SK-N-MC (cell line): ENCODE measurements around the gene ADAMTS6.
"Not testable (repeated sequence)": the region's sequence is repeated elsewhere in the genome, so short reads cannot be mapped to it uniquely, and the experiment has no call there.

Source experiments
- DNase-seq: peaks from one replicate; pipeline ENCODE4 v3.0.0-alpha.2; 2011; ENCODE audit warnings: low read depth, low spot score
- H3K27ac ChIP-seq: fragments of 200-600 bp; sonication (generic); 2 replicates; pipeline ENCODE4 v1.5.1; 2016; ENCODE audit warnings: mixed run types
- H3K36me3 ChIP-seq: fragments of 200-600 bp; sonication (generic); 2 replicates; pipeline ENCODE4 v1.6.1; 2017; ENCODE audit warnings: antibody characterized with exemption, low read length, mixed read lengths; ENCODE audit not compliant: insufficient read depth
- H3K4me3 ChIP-seq: fragments of 200-600 bp; sonication (generic); 2 replicates; pipeline ENCODE4 v1.5.1; 2016
- H3K9ac ChIP-seq: fragments of 200-600 bp; sonication (generic); 2 replicates; pipeline ENCODE4 v1.8.0; 2017; ENCODE audit warnings: mixed run types, mixed read lengths; ENCODE audit not compliant: insufficient read length
- H3K9me3 ChIP-seq: fragments of 200-600 bp; sonication (generic); 2 replicates; pipeline ENCODE4 v1.6.1; 2017; ENCODE audit warnings: low read depth, mild to moderate bottlenecking, antibody characterized with exemption, low read length, moderate library complexity, mixed read lengths
- EZH2 ChIP-seq: fragments of 200-600 bp; sonication (generic); IDR thresholded peaks from one replicate; pipeline ENCODE4 v1.6.1; 2017; ENCODE audit warnings: antibody characterized with exemption
- FOXP2 ChIP-seq: optimal IDR thresholded peaks from 2 replicates; pipeline ENCODE3; 2011; ENCODE audit warnings: mild to moderate bottlenecking, moderate library complexity; ENCODE audit not compliant: insufficient read depth; ENCODE audit errors: extremely low read length, control extremely low read depth
- POLR2AphosphoS5 ChIP-seq: IDR thresholded peaks from 2 replicates; pipeline ENCODE4 v1.6.1; 2012; ENCODE audit warnings: mild to moderate bottlenecking, low read depth, low read length, borderline replicate concordance

ADAMTS6 gene, protein sequence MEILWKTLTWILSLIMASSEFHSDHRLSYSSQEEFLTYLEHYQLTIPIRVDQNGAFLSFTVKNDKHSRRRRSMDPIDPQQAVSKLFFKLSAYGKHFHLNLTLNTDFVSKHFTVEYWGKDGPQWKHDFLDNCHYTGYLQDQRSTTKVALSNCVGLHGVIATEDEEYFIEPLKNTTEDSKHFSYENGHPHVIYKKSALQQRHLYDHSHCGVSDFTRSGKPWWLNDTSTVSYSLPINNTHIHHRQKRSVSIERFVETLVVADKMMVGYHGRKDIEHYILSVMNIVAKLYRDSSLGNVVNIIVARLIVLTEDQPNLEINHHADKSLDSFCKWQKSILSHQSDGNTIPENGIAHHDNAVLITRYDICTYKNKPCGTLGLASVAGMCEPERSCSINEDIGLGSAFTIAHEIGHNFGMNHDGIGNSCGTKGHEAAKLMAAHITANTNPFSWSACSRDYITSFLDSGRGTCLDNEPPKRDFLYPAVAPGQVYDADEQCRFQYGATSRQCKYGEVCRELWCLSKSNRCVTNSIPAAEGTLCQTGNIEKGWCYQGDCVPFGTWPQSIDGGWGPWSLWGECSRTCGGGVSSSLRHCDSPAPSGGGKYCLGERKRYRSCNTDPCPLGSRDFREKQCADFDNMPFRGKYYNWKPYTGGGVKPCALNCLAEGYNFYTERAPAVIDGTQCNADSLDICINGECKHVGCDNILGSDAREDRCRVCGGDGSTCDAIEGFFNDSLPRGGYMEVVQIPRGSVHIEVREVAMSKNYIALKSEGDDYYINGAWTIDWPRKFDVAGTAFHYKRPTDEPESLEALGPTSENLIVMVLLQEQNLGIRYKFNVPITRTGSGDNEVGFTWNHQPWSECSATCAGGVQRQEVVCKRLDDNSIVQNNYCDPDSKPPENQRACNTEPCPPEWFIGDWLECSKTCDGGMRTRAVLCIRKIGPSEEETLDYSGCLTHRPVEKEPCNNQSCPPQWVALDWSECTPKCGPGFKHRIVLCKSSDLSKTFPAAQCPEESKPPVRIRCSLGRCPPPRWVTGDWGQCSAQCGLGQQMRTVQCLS (N-terminal part only)

DNA sequence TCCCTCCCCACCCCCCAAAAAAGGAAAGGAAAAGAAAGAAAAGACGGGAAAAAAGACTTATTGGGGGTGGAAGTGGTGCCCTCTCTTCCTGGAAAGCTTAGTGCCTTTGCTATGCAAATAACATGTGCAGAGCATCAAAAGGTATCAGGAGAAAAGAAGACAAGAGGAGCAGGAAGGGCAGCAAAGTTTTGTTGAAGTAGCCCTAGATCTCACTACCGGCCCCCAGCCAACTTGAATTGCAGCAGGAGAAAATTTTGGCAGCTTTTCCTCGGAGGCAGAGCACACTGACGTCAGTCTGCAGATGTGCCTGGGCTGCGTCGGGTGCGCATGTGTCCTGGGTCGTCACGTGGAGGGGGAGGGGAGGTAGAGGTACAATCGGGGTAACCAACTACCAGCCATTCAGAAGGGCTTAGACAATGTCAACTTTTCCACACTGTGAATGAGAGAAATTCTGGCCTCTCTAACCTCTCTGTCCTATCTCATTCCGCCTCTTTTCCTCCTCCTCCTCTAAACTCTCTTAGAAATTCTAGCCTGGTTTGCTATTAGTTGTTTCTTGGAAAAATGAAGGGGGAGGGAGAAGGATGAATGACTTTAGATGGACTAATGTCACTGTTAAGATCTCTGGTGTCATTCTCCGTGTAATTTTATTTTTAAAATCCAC is at the start of gene ADAMTS6:
TSS of gene ADAMTS6 (minus strand) at position 286 of the 661 bp plus-strand sequence. CDS start 8,247 bp downstream, outside the sequence.
- H3K4me3 ChIP-seq = peak within 1 kb of the TSS; percentile 80
- peak within 1 kb of the TSS; percentile 38 for H3K27ac ChIP-seq
- peak within 1 kb of the TSS; percentile 65 for H3K9ac ChIP-seq
- H3K9me3 ChIP-seq = no peaks in the 10 kb centered on the region
- no peaks in the 10 kb centered on the region for H3K36me3 ChIP-seq
- TF ChIP-seq EZH2 = no peak
- TF ChIP-seq FOXP2 = peak; percentile 81
- TF ChIP-seq POLR2AphosphoS5 = peak; percentile 69
- no peak for DNase-seq

DNA sequence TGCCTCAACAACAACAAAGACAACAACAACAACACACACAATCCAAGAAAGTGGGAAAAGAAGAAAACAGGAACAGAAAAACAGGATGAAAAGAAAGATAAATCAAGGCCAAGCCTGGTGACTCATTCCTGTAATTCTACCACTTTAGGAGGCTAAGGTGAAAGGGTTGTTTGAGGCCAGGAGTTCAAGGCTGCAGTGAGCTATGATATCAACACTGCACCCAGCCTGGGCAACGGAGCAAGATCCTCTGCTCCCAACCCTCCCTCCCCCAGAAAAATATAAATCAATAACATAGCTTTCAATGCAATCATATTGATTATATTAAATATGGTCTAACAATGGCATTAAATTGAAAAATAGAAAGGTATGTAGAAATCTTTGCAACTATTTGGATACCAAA is 49.2 kb upstream of the ADAMTS6 start:
- Histone ChIP-seq H3K4me3 (no peak overlapping the region), H3K36me3 (peaks cover 12% of the 10 kb centered on the region), H3K27ac (no peak overlapping the region), H3K9me3 (no peaks in the 10 kb centered on the region), H3K9ac (no peak overlapping the region)
- TF ChIP-seq FOXP2 (no peak), EZH2 (no peak), POLR2AphosphoS5 (no peak)
- DNase-seq = no peak

DNA sequence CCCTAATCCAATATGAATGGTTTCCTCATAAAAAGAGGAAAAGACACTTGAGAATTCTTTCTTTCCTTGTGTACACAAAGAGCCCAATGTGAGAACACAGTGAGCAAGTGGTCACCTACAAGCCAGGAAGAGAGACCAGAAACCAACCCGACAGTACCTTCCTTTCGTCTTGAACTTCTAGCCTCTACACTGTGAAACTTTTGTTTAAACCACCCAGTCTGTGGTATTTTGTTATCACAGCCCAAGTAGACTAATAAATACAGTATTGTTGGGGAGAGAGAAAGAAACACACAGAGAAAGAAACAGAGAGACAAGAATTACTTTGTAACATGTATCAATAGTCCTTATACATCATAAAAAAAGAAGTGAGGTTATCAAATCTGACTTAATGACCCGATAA is 44.0 kb upstream of the ADAMTS6 start:
- peaks cover 31% of the 10 kb centered on the region for H3K36me3 ChIP-seq
- no peak overlapping the region for H3K27ac ChIP-seq
- no peaks in the 10 kb centered on the region for H3K9me3 ChIP-seq
- no peak overlapping the region for H3K4me3 ChIP-seq
- no peak overlapping the region for H3K9ac ChIP-seq
- TF ChIP-seq POLR2AphosphoS5 (no peak), EZH2 (no peak), FOXP2 (no peak)
- DNase-seq = no peak

DNA sequence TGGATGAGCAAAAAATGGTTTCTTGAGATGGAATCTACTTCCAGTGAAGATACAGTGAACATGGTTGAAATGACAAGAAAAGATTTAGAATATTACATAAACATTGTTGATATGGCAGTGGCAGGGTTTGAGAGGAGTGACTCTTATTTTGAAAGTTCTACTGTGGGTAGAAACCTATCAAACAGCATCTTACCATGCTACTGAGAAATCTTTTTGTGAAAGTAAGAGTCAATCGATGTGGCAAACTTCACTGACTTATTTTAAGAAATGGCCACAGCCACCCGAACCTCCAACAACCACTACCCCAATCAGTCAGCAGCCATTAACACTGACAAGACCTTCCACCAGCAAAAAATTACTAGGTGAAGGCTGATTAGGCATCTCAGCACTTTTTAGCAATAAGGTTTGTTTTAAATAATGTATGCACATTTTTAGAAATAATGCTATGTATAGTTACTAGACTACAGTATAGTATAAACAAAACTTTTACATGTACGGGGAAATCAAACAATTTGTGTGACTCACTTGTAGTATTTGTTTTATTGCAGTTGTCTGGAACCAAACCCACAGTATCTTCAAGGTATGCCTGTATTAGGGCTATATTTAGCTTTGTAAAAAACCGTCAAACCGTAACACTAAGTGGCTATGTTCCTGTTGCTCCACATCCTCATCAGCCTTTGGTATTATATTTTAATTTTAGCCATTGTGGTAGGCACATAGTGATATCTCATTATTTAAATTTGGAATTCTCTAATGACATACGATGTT is 30.6 kb upstream of the ADAMTS6 start:
- no peak overlapping the region for H3K4me3 ChIP-seq
- H3K9me3 ChIP-seq = no peaks in the 10 kb centered on the region
- H3K9ac ChIP-seq = no peak overlapping the region
- no peak overlapping the region for H3K27ac ChIP-seq
- no peak for DNase-seq
- peaks cover 15% of the 10 kb centered on the region for H3K36me3 ChIP-seq
- TF ChIP-seq FOXP2 = no peak
- TF ChIP-seq EZH2 = no peak
- no peak for TF ChIP-seq POLR2AphosphoS5

DNA sequence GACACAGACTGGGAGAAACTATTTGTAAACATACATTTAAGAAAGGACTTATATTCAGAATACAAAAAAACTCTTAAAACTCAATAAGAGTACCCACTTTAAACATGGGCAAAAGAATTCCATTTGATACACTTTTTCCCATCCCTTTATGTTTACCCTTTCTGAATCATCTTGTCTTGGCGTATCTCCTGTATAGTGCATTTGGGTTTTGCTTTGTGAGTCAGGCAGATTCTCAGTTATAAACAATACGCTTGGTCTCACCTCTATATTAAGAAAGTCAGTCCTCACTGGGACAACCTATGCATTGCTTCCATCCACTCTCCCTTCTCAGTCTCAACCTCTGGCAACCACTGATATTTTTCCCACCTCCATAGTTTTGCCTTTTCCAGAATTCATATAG is 27.3 kb upstream of the ADAMTS6 start:
- Histone ChIP-seq H3K9me3 (no peaks in the 10 kb centered on the region), H3K9ac (no peak overlapping the region), H3K36me3 (peaks cover 7% of the 10 kb centered on the region; the same call in 1 of the 2 replicates), H3K4me3 (no peak overlapping the region), H3K27ac (no peak overlapping the region)
- TF ChIP-seq POLR2AphosphoS5 (no peak), FOXP2 (no peak), EZH2 (no peak)
- no peak for DNase-seq

DNA sequence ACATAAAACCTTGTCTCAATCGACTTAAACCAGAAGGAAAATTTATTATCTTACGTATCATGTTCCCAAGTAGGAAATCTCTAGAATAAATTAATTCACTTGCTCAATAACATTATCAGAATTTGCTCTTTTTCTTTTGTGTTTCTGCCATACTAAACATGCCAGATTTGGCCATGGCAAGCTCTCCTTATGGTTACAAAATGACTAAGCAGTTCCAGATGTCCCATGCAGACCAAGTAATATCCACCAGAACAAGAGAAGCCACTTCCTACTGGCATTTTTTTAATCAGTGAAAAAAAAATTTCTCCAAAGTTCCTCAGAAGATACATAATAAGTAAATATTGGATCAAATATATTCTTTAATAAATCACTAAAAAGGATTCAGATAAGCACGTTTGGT is 25.2 kb upstream of the ADAMTS6 start:
- Histone ChIP-seq H3K36me3 (peaks cover 8% of the 10 kb centered on the region; the same call in 1 of the 2 replicates), H3K9me3 (no peaks in the 10 kb centered on the region), H3K27ac (peak overlapping the region; percentile 97), H3K4me3 (peak overlapping the region; percentile 59; the same call in 1 of the 2 replicates), H3K9ac (peak overlapping the region; percentile 52)
- TF ChIP-seq FOXP2 = no peak
- TF ChIP-seq POLR2AphosphoS5 = no peak
- no peak for TF ChIP-seq EZH2
- DNase-seq = peak; percentile 60

DNA sequence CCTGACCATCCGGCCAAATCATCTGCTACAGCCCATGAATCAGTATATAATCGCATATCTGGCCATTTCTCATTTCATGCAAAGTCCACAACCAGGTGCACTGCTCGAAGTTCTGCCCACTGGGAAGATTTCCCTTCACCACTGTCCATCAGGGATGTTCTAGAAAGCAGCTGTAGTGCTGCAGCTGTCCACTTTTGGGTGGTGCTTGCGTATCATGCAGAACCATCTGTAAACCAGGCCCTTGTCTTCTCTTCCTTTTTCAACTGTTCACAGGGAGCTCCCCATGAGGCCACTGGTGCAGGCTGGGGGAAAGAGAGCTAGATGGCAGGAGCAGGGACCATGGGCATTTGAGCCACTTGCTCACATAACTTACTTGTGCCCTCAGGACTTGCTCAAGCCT is 7.4 kb upstream of the ADAMTS6 start:
- Histone ChIP-seq H3K27ac (no peak overlapping the region), H3K4me3 (no peak overlapping the region), H3K36me3 (no peaks in the 10 kb centered on the region), H3K9me3 (no peaks in the 10 kb centered on the region), H3K9ac (no peak overlapping the region)
- TF ChIP-seq EZH2 (no peak), FOXP2 (no peak), POLR2AphosphoS5 (no peak)
- no peak for DNase-seq

DNA sequence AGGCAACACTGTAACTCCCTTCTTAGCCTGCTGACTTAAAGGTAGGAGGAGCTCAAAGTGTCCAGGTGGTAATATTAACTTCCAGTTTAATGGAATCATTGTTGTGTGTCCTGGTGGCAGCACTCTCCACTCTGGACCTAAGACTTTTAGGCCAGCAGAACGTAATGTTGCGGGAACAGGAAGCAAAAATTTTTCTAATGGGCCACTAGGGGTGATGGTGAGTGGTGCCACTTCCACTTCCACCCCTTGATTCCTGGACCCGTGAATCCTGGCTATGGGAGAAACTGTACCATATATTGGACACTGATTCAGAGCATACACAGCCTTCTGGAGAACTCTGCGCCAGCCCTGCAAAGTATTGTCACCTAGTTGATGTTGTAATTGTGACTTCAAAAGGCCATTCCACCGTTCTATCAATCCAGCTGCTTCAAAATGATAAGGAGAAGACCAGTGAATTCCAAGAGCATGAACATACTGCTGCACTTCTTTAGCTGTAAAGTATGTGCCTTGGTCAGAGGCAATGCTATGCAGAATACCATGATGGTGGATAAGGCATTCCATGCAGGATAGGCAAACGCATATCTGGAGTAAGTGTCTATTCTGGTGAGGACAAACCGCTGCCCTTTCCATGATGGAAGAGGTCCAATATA is 6.4 kb upstream of the ADAMTS6 start:
- not testable (repeated sequence) for H3K9me3 ChIP-seq, H3K36me3 ChIP-seq, DNase-seq, H3K4me3 ChIP-seq, H3K9ac ChIP-seq, H3K27ac ChIP-seq

DNA sequence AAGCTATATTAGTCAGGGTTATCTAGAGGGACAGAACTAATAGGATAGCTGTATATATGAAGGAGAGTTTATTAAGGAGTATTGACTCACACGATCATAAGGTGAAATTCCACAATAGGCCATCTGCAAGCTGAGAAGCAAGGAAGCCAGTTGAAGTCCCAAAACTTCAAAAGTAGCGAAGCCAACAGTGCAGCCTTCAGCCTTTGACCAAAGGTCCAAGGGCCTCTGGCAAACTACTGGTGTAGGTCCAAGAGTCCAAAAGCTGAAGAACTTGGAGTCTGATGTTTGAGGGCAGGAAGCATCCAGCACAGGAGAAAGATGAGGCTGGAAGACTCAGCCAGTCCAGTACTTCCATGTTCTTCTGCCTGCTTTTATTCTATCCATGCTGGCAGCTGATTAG is 5.1 kb upstream of the ADAMTS6 start:
- H3K9me3 ChIP-seq, H3K36me3 ChIP-seq, DNase-seq: not testable (repeated sequence)

More for the DNA sequence above, 5.1 kb upstream of the ADAMTS6 start:
- not testable (repeated sequence) for H3K27ac ChIP-seq, H3K4me3 ChIP-seq, H3K9ac ChIP-seq
